Astrocyte of the spinal cord (primary cell): ENCODE results near the gene SP4.
A peak's percentile ranks its signal among the peaks of the same experiment; 100 is the strongest.

Experiments used
- DNase-seq: peaks from one replicate; pipeline ENCODE4 v3.0.0; 2011; ENCODE audit warnings: low read depth, low spot score
- H3K4me3 ChIP-seq: 2 replicates; pipeline ENCODE4 v1.5.1; 2011; ENCODE audit warnings: low read depth, mild to moderate bottlenecking, low read length, moderate library complexity
- CTCF ChIP-seq: IDR thresholded peaks from 2 replicates; pipeline ENCODE4 v1.5.1; 2012; ENCODE audit warnings: low read depth, mild to moderate bottlenecking, low read length, inconsistent platforms
- in situ Hi-C: cut with HindIII; loops from 2 replicates; pipeline ENCODE4 v1.10.0; 2017; ENCODE audit warnings: low sequenced_read_pairs

Gene SP4

GRCh38 chr7:21476429-21476828, 48.5 kb downstream of the SP4 start:
- DNase-seq, result no peak
- no peak for TF ChIP-seq CTCF
- in situ Hi-C loops, result no loop called here
- H3K4me3 ChIP-seq, result no peak overlapping the region

- in situ Hi-C loops, result no loop called here
Observed at GRCh38 chr7:21480693-21481403, 53.0 kb downstream of the SP4 start.

GRCh38 chr7:21486511-21486910, 58.6 kb downstream of the SP4 start:
- in situ Hi-C loops, result no loop called here
- DNase-seq, result no peak
- H3K4me3 ChIP-seq, result no peak overlapping the region
- no peak for TF ChIP-seq CTCF

More at GRCh38 chr7:21480693-21481403, 53.0 kb downstream of the SP4 start:
- H3K4me3 ChIP-seq, result no peak overlapping the region
- no peak for DNase-seq
- TF ChIP-seq CTCF, result no peak

- in situ Hi-C loops, result no loop called here
- no peak for DNase-seq
Observed at GRCh38 chr7:21495731-21496130, 67.8 kb downstream of the SP4 start.

GRCh38 chr7:21497072-21497471, 69.2 kb downstream of the SP4 start:
- TF ChIP-seq CTCF, result peak; percentile 41
- DNase-seq, result peak; percentile 7
- no peak overlapping the region for H3K4me3 ChIP-seq
- in situ Hi-C loops, result no loop called here

More at GRCh38 chr7:21495731-21496130, 67.8 kb downstream of the SP4 start:
- H3K4me3 ChIP-seq, result no peak overlapping the region
- TF ChIP-seq CTCF, result no peak

- TF ChIP-seq CTCF, result no peak
- H3K4me3 ChIP-seq, result no peak overlapping the region
- no peak for DNase-seq
- in situ Hi-C loops, result no loop called here
Observed at GRCh38 chr7:21500117-21500832, 72.4 kb downstream of the SP4 start.
